ENCODE results near the gene SSBP3. TPM values are rescaled to one million over a fixed set of nuclear protein-coding genes. Genes with fewer than 3 reads are reported as not detected.

Gene SSBP3
- total and polyA plus RNA-seq, 8 donors = 33.0 to 129 (median 112) TPM

DNA sequence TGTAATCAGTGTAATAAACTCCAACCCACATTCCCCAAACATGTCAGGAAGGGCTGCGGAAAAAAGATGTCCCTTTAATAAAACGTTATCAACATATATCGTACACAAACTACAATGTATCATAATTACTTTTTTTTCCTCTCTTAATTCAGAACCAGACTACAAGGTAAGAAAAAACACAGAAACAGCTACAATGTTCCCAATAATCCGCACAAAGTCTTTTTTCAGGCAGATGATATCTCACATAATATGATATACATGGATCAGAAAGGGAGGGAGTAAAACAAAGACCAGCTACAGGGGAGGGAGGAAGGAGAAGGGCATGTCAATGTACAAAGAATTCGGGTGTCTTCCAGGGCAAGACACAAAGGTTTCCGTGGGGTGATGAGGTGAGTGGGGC is 180.8 kb downstream of the SSBP3 start:
- TF ChIP-seq, protein P1, sequence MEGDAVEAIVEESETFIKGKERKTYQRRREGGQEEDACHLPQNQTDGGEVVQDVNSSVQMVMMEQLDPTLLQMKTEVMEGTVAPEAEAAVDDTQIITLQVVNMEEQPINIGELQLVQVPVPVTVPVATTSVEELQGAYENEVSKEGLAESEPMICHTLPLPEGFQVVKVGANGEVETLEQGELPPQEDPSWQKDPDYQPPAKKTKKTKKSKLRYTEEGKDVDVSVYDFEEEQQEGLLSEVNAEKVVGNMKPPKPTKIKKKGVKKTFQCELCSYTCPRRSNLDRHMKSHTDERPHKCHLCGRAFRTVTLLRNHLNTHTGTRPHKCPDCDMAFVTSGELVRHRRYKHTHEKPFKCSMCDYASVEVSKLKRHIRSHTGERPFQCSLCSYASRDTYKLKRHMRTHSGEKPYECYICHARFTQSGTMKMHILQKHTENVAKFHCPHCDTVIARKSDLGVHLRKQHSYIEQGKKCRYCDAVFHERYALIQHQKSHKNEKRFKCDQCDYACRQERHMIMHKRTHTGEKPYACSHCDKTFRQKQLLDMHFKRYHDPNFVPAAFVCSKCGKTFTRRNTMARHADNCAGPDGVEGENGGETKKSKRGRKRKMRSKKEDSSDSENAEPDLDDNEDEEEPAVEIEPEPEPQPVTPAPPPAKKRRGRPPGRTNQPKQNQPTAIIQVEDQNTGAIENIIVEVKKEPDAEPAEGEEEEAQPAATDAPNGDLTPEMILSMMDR (IDR thresholded peaks at IDR 0.05) = no peak
- Histone ChIP-seq H3K27ac (no peak overlapping the region), H3K4me3 (no peak overlapping the region), H3K27me3 (no peaks in the 10 kb centered on the region), H3K4me1 (peaks cover 0 to 19% of the 10 kb centered on the region in 2 donors), H3K36me3 (peaks cover 0 to 4% of the 10 kb centered on the region in 2 donors), H3K9me3 (no peaks in the 10 kb centered on the region)
- DNase-seq = no peak
- intact Hi-C loops (cut with DNase I) = no loop called here
- no peak for ATAC-seq

DNA sequence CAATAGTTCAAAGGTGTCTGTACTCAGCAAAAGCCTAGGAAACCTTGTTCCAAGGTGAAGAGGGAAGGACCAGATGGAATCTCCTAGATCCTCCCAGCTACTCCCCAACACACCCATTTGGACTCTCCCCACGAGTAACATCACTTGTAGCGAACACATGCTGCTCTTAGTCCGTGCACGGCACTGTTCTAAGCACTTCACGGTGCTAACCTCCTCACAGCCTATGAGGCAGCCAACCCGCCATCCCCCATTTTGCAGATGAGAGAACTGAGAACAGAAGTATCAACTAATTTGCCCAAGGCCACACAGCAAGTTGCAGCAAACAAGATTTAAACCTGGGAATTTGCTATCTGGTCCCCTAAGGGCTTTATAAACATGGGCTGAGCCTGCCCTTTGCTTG is 182.0 kb downstream of the SSBP3 start:
- no peak for DNase-seq
- intact Hi-C loops (cut with DNase I) = no loop called here
- peaks cover 3 to 29% of the 10 kb centered on the region in 2 donors for H3K4me1 ChIP-seq
- no peaks in the 10 kb centered on the region for H3K9me3 ChIP-seq
- no peak overlapping the region for H3K4me3 ChIP-seq
- no peaks in the 10 kb centered on the region for H3K27me3 ChIP-seq
- no peak overlapping the region for H3K27ac ChIP-seq
- H3K36me3 ChIP-seq = peaks cover 0 to 9% of the 10 kb centered on the region in 2 donors
- ATAC-seq = no peak
- TF ChIP-seq, protein P1 (IDR thresholded peaks at IDR 0.05) = no peak

DNA sequence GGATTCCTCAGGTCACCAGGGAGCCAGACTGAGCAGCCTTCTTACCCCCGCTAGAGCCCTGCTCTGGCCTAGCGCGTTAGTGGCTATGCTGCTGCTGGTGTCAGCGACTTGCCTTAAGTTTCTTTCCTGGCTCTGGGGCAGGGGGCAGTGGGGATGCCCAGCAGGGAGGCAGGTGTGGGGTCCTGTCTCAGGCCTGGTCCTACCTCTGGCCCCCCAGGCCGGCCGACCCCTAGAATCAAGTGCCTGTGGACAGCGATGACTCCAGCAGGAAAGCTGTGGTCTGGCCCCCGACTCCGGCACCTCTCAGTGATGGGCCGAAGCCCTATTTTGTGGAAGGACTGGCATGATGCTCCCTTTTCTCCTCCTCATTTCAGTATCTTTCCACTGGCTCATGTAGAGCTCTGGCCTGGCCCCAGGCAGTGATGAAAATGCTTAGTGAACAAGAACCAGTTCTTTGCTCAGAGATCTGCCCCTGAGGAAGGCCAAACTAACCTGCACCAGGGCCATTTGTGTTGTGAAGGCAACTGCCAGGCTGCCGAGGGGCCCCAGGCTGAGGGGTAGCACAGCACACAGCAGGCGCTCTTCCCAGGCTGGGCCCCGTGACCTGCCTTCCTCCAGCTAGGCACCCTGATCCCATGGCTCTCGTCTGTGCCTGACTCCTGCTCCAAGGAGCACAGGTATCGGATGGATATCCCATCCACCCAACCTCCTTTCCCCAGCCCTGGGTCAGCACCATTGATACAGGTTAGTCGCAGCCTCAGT is 182.6 kb downstream of the SSBP3 start:
- TF ChIP-seq, protein P1 (IDR thresholded peaks at IDR 0.05) = no peak
- Histone ChIP-seq H3K4me3 (no peak overlapping the region), H3K27ac (no peak overlapping the region), H3K36me3 (peaks cover 0 to 15% of the 10 kb centered on the region in 2 donors), H3K4me1 (peaks cover 4 to 31% of the 10 kb centered on the region in 2 donors), H3K9me3 (no peaks in the 10 kb centered on the region), H3K27me3 (no peaks in the 10 kb centered on the region)
- intact Hi-C loops (cut with DNase I) = no loop called here
- DNase-seq (no peak), ATAC-seq (no peak)

DNA sequence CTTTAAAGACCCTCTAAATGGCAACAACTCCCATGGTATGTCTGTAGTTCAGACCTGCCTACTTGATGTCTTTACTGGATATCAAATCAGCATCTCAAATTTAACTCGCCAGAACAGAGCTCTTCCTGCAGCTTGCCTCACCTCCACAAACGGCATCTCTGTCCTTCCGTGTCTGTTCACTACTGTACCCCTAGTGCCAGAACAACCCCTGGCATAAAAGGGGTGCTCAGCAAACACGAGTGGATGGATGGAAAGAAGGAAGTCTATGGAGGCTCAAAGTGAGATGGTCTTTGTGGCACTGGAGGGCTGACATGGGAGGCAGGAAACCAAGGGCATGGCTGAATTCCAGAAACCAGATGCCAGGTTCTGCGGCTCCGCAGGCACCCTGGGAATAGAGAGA is 183.5 kb downstream of the SSBP3 start:
- DNase-seq (no peak), ATAC-seq (no peak)
- Histone ChIP-seq H3K4me1 (peaks cover 4 to 23% of the 10 kb centered on the region in 2 donors), H3K27ac (no peak overlapping the region), H3K36me3 (peaks cover 0 to 20% of the 10 kb centered on the region in 2 donors), H3K27me3 (no peaks in the 10 kb centered on the region), H3K9me3 (no peaks in the 10 kb centered on the region), H3K4me3 (no peak overlapping the region)
- intact Hi-C loops (cut with DNase I) = no loop called here
- TF ChIP-seq, protein P1 (IDR thresholded peaks at IDR 0.05) = no peak

DNA sequence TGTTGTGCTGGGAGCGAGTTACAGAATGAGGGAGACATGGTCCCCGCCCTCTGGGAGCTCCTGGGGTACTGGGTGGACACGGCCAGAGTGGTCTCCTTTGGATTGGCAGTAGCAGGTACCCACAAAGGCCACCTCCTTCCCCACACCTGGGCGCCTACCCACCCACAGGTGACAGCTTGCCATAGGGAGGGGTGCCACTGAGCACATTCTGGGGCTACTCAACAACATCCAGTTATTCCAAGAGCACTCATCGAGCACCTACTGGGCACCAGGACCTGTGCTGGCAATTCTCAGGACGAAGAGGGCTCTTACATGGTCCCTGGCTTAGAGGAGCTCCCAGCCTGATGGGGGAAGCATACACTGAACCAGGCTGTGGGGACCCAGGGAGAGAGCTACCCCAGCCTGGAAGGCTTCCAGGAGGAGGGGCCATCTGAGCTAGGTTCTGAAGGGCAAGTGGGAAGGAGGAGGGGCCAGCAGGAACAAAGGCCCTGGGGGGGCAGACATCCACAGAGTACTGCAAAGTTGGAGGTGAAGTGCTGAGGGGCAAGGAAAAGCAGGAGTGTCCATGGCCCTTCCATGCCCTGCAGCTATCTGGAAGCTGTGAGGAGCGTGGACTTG is 184.2 kb downstream of the SSBP3 start:
- intact Hi-C loops (cut with DNase I) = no loop called here
- DNase-seq (peak in 1 of 4 donors; percentile 16), ATAC-seq (no peak)
- peaks cover 4 to 23% of the 10 kb centered on the region in 2 donors for H3K4me1 ChIP-seq
- H3K9me3 ChIP-seq = no peaks in the 10 kb centered on the region
- no peak overlapping the region for H3K4me3 ChIP-seq
- TF ChIP-seq, protein P1 (IDR thresholded peaks at IDR 0.05) = no peak
- H3K36me3 ChIP-seq = peaks cover 0 to 27% of the 10 kb centered on the region in 2 donors
- H3K27me3 ChIP-seq = no peaks in the 10 kb centered on the region
- no peak overlapping the region for H3K27ac ChIP-seq
